Lower leg skin (tissue), 3 donors: ENCODE measurements around the gene TMEM132D.

ENCODE experiments used
- POLR2A ChIP-seq, 2 donors: fragments of 450-650 bp; IDR thresholded peaks; one replicate each; pipeline ENCODE4 v1.6.1; 2016 to 2017; ENCODE audit warnings: antibody characterized with exemption in 2 of 2, mild to moderate bottlenecking in 1 of 2, moderate library complexity in 1 of 2
- TF ChIP-seq, protein P1 (sequence below), 3 donors: fragments of 450-650 bp; IDR thresholded peaks; one replicate each; pipeline ENCODE4 v1.5.1; 2016; ENCODE audit warnings: antibody characterized with exemption in 3 of 3, mild to moderate bottlenecking in 3 of 3, moderate library complexity in 2 of 3

DNA sequence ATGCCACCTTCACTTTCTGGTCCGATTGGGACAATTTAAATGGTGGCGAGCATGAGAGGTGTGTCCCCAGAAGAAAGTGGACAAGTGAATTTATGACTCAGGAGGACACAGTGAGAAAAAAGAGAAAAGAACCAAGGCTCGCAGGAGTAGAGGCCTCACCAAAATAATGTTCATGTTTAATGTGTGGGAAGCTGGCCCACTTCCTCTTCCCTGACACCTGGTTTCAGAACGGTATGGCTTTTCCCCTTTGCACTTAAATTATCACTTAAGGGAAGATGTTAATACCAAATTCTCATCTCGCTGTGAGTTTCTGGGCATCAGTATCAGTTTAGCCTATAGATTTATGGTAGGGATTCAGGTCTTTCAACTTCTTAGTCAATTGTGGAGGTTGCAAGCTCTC lies 824.1 kb downstream of the TMEM132D start:
- TF ChIP-seq, protein P1, sequence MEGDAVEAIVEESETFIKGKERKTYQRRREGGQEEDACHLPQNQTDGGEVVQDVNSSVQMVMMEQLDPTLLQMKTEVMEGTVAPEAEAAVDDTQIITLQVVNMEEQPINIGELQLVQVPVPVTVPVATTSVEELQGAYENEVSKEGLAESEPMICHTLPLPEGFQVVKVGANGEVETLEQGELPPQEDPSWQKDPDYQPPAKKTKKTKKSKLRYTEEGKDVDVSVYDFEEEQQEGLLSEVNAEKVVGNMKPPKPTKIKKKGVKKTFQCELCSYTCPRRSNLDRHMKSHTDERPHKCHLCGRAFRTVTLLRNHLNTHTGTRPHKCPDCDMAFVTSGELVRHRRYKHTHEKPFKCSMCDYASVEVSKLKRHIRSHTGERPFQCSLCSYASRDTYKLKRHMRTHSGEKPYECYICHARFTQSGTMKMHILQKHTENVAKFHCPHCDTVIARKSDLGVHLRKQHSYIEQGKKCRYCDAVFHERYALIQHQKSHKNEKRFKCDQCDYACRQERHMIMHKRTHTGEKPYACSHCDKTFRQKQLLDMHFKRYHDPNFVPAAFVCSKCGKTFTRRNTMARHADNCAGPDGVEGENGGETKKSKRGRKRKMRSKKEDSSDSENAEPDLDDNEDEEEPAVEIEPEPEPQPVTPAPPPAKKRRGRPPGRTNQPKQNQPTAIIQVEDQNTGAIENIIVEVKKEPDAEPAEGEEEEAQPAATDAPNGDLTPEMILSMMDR (IDR thresholded peaks at IDR 0.05): no peak
- TF ChIP-seq POLR2A (IDR thresholded peaks at IDR 0.05): no peak
